GM12872 (cell line): ENCODE measurements around the gene SAP30.

Experiments
- TF ChIP-seq, protein P1 (sequence below): IDR thresholded peaks from 3 replicates; pipeline ENCODE4 v1.5.1; 2011; ENCODE audit warnings: low read depth, mild to moderate bottlenecking, low read length, moderate library complexity; ENCODE audit not compliant: insufficient read depth

SAP30 gene

DNA sequence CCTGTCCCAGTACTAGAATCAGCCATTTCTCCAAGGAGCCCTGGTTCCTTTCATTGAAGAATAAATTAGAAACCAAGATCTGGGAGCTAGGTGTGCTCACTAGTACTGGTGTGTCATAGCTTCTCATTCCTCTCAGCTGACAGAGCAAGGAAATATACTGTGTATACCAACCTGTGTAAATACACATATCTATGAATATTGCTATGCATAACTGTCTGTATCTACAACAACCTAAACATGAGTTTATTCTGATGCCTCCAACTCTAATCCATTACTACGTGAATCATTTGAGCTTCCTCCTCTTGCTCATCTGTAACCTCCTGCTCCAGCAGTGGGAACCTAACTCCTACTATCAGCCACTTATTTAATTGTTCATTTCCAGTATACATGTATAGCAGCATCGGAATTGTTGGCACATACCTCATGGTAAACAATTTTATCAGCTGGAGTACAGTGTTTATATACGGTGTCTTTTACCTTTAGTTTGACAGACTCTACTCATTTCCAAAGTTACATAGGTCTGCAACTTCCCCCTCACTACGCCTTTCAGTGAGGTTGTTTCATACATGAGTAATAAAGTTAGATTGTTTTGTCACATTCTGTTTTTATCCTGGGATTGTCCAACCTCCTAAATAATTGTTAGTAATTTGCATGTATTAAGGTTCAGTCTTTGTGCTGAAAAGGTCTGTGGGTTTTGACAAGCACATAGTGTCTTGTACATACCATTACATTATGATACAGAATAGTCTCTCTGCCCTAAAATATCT lies 35.3 kb downstream of the SAP30 start:
- TF ChIP-seq, protein P1, sequence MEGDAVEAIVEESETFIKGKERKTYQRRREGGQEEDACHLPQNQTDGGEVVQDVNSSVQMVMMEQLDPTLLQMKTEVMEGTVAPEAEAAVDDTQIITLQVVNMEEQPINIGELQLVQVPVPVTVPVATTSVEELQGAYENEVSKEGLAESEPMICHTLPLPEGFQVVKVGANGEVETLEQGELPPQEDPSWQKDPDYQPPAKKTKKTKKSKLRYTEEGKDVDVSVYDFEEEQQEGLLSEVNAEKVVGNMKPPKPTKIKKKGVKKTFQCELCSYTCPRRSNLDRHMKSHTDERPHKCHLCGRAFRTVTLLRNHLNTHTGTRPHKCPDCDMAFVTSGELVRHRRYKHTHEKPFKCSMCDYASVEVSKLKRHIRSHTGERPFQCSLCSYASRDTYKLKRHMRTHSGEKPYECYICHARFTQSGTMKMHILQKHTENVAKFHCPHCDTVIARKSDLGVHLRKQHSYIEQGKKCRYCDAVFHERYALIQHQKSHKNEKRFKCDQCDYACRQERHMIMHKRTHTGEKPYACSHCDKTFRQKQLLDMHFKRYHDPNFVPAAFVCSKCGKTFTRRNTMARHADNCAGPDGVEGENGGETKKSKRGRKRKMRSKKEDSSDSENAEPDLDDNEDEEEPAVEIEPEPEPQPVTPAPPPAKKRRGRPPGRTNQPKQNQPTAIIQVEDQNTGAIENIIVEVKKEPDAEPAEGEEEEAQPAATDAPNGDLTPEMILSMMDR = no peak

DNA sequence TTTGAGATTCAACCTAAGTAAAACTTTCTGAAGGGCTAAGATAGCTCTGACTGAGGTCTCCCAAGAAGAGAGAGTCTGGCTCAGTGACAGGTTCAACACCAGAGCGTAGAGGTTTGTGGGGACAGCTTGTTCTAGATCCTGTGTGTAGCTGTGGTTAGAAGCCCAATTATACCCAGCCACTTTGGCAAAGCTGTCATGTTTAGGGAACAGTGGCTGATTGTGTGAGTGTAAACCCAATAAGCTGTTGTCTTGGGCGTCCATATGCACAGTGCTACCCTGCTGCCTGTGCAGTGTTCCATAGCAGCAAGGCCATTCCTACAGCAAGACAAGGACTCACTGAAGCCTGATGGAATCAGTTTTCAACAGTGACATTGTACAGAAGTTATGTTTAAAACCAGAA lies 39.3 kb downstream of the SAP30 start:
- TF ChIP-seq, protein P1 = no peak

DNA sequence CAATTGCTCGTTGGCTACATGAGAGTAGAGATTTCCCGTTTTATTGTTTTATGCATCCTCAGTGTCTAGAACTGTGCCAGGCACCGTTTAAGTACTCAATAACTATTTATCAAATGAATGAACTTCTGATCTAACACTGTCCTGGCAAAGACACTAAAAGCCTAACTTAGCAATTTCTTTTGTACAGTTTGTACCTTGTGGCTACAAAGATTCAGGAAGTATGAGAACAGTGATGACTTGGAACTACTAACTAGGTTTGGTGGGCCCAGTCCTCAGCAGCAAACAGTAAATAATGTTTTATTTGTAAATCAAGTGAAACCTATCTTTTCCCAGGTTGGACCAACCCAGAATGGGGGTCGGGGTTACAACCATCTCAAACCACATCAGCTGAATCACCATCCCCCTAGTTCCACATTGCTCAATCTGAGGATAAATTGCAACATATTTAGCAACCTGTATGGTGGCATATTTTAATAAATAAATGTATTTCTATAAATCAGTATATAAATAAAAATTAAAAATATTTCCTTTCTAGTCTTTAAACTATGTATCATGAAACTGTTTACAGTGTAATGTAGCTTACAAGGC lies 40.4 kb downstream of the SAP30 start:
- TF ChIP-seq, protein P1 = no peak

DNA sequence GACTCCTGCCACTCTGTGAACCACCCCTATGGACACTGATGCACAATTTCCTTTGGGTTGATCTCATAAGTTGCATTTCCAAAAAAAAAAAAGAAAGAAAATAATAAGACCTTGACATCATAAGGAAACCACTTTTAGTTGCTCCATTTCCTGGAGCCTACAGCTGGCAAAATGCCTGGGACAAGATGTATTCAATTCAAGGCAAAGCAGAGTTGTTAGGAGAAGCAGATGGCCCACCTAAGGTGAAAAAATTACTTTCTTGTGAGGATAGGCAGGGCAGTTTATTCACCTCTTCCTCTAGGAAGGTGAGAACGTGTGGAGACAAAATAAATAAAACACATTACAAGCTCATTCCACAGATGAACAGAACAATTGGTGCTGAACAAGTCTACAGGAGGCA lies 42.3 kb downstream of the SAP30 start:
- TF ChIP-seq, protein P1 = no peak

DNA sequence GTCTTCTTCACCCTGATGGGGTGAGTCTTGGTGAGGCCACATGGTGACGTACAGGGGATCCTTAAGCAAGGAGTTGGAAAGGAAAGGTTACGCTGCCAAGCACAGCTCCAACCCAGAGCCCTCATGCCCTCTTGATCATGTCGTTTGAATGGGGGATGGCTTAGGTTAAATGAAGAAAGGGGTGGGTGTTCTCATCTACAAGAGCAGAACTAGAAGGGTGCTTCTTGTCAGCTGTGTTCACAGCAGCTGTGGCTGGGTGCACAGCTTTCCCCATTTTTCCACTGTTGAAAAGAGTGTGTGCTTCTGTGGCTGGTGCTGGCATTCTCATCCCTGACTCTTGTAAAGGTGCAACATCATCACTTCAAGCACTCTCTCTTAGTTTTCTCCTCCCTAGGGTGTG lies 43.7 kb downstream of the SAP30 start:
- TF ChIP-seq, protein P1 = no peak

DNA sequence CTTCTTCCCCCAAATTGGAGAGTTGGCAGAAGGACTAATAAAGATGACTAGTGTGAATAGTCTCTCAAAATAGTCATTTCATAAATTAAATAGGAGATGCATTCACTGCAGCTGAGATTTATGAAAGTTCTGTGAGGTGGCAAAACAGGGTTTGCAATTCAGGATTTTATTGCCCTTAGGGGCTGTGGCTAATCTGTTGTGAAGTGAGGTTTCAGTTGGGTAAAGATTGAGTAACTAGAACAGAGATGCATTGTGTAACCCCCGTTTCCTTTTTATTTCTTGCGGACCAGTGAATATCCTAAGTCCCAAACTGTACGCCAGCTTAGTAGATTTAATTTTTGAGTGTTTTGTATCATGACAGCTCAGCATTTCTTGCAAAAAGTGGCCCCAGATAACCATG lies 44.3 kb downstream of the SAP30 start:
- TF ChIP-seq, protein P1 = no peak

DNA sequence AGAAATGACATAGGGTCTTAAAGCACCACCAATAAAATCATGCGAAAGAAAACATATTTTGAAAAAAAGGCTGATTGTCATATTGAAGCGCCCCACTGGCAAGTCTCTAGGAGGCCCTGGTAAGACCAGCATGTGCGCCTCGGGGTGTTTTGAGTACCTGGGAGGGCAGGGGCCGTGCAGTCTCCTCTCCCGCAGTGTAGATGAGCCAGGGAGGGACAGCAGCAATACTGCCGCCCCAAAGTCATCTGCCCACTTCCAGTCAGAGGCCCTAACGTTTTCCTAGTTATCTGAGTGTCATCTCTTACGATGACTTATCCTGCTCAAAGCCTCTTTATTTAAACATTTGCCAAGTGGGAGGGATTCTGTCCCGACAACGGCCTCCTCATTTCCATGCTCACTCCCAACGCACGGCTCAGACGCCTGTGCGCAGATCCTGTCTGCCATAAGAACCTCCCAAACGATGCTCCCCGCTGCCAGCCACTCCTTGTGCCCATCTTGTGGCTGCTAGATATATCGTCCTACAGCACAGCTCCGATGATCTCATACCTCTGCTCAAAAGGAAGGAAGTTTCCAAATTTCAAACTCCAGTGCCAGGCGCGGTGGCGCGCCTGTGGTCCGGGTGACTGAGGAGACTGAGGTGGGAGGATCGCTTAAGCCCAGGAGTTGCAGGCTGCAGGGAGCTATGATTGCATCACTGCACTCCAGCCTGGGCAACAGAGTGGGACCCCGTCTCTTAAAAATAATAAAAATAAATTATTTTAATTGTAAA lies 45.3 kb downstream of the SAP30 start:
- TF ChIP-seq, protein P1 = no peak
